Fibroblast of skin of scalp (primary cell): ENCODE data around the gene TMEM132E.

ENCODE experiments used
- DNase-seq: peaks from one replicate; pipeline ENCODE4 v3.0.0-alpha.2; 2013

The TMEM132E gene

DNA sequence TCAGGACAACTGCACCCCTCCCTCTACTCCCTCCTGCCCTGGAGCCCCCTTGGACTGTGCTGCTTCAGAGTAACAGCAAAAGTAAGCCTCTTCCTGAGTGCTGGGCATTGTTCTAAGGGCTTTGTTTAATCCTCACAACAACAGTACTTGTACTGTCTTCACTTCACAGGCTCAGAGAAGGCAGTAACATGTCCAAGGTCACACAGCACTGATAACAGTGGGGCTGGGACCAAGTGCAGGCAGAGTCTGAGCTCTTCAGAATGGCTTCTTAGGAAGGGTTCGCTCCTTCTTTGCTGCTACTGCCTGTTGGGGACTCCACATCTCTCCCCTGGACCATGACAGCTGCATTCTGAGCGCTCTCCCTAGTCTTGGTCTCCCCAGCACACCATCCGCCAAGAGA is 24.6 kb downstream of the TMEM132E start:
- no peak for DNase-seq

- DNase-seq = no peak
These were observed 27.4 kb downstream of the TMEM132E start for GRCh38 chr17:34606763-34607162.

DNA sequence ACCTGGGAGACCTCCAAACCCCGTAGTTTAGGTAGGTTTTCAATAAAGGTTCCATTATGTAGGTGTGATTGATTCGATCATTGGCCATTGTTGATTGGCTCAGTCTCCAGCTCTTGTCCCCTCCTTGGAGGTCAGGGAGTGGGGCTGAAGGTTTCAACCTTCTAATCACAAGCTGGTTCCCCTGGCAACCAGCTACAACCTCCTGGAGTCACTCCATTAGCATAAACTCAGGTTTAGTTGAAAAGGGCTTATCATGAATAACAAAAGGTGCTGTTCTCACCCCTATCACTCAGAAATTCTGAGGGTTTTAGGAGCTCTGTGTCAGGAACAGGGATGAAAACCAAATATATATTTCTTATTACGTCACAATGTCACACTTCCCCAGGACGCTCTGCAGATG is 28.5 kb downstream of the TMEM132E start:
- no peak for DNase-seq

GRCh38 chr17:34609210-34609609 is 29.8 kb downstream of the TMEM132E start:
- no peak for DNase-seq

- no peak for DNase-seq
These were observed 30.7 kb downstream of the TMEM132E start for GRCh38 chr17:34610039-34610438.

- DNase-seq = no peak
These were observed 31.1 kb downstream of the TMEM132E start for GRCh38 chr17:34610506-34610905.

GRCh38 chr17:34613064-34614019 is 34.0 kb downstream of the TMEM132E start:
- no peak for DNase-seq

GRCh38 chr17:34614698-34615097 is 35.3 kb downstream of the TMEM132E start:
- DNase-seq = no peak

GRCh38 chr17:34615326-34615725 is 35.9 kb downstream of the TMEM132E start:
- DNase-seq = no peak

GRCh38 chr17:34616148-34616547 is 36.8 kb downstream of the TMEM132E start:
- DNase-seq = no peak

DNA sequence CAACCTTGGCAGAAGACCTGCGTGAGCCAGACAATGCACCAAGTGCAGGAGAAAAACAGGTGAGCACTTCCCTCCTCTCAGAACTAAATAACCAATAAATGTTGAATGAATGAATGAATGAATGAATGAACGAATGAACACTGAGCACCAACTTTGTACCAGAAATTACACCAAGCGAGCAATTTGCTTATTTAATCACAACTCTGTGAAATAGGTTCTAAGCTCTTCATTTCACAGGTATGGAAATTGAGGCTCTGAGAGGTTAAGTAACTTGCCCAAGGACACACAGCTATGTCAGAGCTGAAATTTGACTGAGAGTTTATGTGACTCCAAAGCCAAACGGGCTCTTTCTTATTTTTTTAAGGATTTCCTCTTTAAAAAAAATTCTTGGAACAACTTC is 38.0 kb downstream of the TMEM132E start:
- DNase-seq = no peak

- no peak for DNase-seq
These were observed 40.4 kb downstream of the TMEM132E start for GRCh38 chr17:34619687-34620217.

- DNase-seq = no peak
These were observed 41.1 kb downstream of the TMEM132E start for GRCh38 chr17:34620458-34620857.

DNA sequence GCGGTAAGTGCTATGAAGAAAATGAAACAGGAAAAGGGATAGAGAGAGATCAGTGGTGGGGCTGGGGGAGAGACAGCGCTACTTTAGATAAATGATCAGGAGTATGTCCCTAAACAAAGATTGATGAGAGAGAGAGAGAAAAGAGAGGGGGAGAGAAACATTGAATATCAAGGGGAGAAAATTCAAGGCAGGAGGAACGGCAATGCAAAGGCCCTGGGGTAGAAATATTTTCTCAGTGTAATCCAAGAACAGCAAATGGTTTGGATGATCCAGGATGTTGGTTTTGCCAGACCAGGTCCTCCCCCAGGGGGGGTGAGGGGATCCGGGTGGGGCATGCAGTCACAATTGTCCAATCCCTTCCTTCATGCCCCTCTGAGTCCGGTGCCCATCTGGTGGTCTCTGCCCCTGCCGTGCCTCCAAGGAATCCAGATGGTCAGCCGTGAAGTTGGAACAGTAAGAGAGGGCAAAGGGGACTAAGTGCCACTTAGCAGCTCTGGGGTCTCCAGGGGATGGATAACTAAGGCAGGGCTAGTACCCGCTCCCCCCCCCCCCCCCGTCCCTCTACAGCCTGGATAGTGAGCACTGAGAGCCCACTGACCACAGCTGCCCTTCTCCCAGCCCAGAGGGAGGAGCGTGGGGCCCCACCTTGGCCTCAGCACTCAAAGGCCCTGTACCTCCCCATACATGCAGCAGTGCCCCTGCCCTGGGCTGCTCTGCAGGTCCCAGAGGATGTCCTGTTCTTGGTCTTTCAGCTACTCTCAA is 43.7 kb downstream of the TMEM132E start:
- no peak for DNase-seq

DNA sequence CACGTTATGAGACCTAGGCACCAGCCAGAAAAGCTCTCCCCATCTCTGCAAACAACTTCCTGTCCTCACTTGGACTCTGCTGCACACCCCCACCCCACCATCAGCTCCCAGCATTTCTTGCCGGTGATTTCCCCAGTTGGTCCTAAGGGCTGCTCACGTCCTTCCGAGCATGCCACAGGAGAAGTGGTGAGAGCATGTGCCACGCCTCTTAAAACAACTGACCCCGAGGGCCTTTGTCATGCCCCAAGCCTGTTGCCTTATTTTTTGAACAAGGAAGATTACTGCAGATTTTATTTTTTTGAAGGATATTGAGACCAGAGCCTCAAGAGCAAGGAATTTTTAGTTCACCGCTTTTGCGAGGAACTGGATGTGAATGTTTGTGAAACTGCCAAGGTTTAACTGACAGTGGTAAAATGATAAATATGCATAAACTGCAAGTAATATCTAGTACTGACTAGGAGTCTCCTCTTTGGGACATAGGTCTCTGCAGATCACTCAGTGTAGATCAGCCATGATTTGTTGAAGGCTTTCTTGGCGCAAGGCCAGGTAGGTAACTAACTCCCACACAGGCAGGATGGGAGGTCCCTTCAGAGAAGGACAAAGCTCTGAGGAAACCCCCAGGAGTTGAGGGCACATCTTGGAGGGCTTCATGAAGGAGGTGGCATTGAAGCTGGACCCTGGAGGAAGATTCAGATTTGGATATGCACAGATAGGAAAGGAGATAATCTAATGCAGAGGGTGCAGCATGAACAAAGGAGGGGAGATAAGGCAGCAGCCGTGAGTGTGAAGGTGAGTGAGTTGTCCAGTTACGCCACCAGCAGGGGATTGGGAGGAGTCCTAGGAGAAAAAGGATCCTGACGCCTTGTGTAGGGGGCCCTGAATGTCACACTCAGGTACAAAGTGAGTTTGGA is 44.7 kb downstream of the TMEM132E start:
- DNase-seq = no peak

- no peak for DNase-seq
These were observed 45.5 kb downstream of the TMEM132E start for GRCh38 chr17:34624767-34625383.

DNA sequence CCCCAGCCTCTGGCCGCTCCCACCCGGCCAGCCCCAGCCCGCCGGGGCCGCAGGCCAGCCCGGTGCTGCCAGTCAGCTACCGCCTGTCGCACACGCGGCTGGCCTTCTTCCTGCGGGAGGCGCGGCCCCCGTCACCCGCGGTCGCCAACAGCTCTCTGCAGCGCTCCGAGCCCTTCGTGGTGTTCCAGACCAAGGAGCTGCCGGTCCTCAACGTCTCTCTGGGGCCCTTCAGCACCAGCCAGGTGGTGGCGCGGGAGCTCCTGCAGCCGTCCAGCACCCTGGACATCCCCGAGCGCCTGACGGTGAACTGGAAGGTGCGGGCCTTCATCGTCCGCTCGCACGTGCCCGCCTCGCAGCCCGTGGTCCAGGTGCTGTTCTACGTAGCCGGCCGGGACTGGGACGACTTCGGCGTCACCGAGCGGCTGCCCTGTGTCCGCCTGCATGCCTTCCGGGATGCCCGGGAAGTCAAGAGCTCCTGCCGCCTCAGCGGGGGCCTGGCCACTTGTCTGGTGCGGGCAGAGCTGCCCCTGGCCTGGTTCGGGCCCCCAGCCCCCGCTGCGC is 46.8 kb downstream of the TMEM132E start:
- DNase-seq = no peak

GRCh38 chr17:34628879-34629278 is 49.5 kb downstream of the TMEM132E start:
- DNase-seq = no peak

DNA sequence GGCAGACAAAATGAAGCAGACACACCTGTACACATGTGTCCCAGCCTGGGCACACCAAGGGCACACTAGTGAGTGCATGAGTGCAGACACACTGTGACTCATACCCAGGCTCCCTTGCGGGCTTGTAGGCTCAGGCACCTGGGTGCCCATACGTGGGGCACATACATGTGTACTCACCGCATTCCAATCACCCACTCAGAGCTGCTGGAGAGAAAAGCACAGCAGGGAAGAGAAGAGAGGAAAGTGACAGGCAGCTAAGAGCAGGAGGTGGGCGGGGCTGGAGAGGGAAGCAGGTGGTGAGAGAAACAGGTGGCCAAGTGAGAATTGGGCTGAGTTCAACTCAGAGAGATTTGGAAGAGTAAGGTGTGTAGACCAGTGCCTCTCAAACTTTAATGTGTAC is 54.0 kb downstream of the TMEM132E start:
- DNase-seq = no peak

DNA sequence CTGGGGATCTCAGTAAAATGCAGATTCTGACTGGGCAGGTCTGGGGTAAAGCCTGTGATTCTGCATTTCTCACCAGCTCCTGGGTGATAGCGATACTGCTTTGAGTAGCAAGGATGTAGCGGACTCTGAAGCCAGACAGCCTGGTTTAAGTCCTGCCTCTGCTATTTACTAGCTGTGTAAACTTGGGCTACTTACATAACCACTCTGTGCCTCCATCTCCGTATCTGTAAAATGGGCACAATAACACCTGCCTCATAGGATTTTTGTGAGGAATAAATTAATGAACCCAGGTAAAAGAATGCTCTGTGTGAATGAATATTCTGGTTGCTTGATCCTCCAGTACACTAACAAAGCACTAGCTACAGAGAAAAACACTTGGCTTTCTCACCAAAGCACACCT is 54.4 kb downstream of the TMEM132E start:
- no peak for DNase-seq

GRCh38 chr17:34634551-34635160 is 55.3 kb downstream of the TMEM132E start:
- DNase-seq = no peak
